ENCODE results near the gene PTPRF.

- no peak for TF ChIP-seq TAF1 (IDR thresholded peaks at IDR 0.05; ENCODE audit: low read depth)
- no peak for TF ChIP-seq EP300 (IDR thresholded peaks at IDR 0.05; ENCODE audit: borderline replicate concordance)
- TF ChIP-seq, protein P1, sequence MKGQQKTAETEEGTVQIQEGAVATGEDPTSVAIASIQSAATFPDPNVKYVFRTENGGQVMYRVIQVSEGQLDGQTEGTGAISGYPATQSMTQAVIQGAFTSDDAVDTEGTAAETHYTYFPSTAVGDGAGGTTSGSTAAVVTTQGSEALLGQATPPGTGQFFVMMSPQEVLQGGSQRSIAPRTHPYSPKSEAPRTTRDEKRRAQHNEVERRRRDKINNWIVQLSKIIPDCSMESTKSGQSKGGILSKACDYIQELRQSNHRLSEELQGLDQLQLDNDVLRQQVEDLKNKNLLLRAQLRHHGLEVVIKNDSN (IDR thresholded peaks at IDR 0.05), result no peak
- TF ChIP-seq RAD21 (IDR thresholded peaks at IDR 0.05; ENCODE audit: low read depth), result no peak
- no peak for TF ChIP-seq NFIC (IDR thresholded peaks at IDR 0.05)
- TF ChIP-seq, protein P2, sequence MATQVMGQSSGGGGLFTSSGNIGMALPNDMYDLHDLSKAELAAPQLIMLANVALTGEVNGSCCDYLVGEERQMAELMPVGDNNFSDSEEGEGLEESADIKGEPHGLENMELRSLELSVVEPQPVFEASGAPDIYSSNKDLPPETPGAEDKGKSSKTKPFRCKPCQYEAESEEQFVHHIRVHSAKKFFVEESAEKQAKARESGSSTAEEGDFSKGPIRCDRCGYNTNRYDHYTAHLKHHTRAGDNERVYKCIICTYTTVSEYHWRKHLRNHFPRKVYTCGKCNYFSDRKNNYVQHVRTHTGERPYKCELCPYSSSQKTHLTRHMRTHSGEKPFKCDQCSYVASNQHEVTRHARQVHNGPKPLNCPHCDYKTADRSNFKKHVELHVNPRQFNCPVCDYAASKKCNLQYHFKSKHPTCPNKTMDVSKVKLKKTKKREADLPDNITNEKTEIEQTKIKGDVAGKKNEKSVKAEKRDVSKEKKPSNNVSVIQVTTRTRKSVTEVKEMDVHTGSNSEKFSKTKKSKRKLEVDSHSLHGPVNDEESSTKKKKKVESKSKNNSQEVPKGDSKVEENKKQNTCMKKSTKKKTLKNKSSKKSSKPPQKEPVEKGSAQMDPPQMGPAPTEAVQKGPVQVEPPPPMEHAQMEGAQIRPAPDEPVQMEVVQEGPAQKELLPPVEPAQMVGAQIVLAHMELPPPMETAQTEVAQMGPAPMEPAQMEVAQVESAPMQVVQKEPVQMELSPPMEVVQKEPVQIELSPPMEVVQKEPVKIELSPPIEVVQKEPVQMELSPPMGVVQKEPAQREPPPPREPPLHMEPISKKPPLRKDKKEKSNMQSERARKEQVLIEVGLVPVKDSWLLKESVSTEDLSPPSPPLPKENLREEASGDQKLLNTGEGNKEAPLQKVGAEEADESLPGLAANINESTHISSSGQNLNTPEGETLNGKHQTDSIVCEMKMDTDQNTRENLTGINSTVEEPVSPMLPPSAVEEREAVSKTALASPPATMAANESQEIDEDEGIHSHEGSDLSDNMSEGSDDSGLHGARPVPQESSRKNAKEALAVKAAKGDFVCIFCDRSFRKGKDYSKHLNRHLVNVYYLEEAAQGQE (IDR thresholded peaks at IDR 0.05; ENCODE audit: low read depth), result no peak
- TF ChIP-seq, protein P3, sequence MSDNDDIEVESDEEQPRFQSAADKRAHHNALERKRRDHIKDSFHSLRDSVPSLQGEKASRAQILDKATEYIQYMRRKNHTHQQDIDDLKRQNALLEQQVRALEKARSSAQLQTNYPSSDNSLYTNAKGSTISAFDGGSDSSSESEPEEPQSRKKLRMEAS (IDR thresholded peaks at IDR 0.05), result no peak
- TF ChIP-seq YY1 (IDR thresholded peaks at IDR 0.05; ENCODE audit: low read depth), result no peak
- TF ChIP-seq TEAD4 (IDR thresholded peaks at IDR 0.05), result no peak
- TF ChIP-seq FOXM1 (IDR thresholded peaks at IDR 0.05; ENCODE audit: borderline replicate concordance, low read depth), result no peak
Measured at GRCh38 chr1:43538969-43539368, 8.3 kb downstream of the PTPRF start.
